HG03045 (cell line): ENCODE results near the gene STOM.
"Not testable (repeated sequence)": the region's sequence is repeated elsewhere in the genome, so short reads cannot be mapped to it uniquely, and the experiment has no call there.

Experiments used
- ATAC-seq: cut with Tn5 transposase; IDR thresholded peaks from one replicate; pipeline ENCODE4 v1.9.1; 2021; ENCODE audit warnings: mild to moderate bottlenecking, moderate library complexity; ENCODE audit not compliant: unreplicated experiment

STOM gene

DNA sequence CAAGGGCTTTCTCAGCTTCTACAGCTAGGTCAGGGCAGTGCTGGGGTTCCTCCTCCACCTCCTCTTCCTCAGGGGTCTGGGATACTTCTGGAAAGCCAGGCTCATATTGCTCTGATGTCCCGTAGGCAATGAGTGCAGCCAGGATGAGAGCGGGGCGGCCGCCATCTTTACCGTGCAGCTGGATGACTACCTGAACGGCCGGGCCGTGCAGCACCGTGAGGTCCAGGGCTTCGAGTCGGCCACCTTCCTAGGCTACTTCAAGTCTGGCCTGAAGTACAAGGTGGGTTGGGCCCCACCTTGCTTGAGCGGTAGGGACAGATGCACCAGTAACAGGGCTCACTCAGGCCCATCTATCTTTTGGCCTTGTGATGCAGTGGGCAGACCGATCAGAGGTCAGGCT is 67.3 kb downstream of the STOM start:
- no peak for ATAC-seq

DNA sequence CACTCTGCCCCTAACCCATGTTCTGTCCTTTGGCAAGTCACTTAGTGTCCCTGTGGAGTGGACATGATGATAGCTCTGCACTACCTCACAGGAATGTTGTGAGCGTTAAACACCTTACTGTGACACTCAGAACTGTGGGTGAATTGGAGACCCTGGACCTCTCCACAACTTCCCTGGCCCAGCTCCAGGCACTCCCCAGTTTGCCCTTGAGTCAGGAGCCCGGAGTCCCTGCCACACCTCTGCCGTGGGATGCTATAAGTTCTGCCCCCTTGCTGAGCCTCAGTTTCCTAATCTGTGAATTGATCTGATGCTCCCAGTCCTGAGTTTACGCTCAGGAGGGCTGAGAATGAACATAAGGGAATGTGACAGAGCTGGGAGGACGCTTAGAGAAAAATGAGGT is 67.7 kb downstream of the STOM start:
- no peak for ATAC-seq

DNA sequence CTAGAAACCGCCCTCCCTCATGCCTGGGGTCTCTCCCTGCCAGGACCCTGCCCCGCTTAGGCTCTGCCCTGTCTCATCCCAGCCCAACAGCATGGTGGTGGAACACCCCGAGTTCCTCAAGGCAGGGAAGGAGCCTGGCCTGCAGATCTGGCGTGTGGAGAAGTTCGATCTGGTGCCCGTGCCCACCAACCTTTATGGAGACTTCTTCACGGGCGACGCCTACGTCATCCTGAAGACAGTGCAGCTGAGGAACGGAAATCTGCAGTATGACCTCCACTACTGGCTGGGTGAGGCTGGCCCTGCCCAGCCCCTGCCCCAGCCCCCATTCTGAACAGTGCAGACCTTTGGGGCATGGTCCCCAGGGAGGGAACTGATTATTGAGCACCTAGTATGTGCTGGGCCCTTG is 68.2 kb downstream of the STOM start:
- no peak for ATAC-seq

DNA sequence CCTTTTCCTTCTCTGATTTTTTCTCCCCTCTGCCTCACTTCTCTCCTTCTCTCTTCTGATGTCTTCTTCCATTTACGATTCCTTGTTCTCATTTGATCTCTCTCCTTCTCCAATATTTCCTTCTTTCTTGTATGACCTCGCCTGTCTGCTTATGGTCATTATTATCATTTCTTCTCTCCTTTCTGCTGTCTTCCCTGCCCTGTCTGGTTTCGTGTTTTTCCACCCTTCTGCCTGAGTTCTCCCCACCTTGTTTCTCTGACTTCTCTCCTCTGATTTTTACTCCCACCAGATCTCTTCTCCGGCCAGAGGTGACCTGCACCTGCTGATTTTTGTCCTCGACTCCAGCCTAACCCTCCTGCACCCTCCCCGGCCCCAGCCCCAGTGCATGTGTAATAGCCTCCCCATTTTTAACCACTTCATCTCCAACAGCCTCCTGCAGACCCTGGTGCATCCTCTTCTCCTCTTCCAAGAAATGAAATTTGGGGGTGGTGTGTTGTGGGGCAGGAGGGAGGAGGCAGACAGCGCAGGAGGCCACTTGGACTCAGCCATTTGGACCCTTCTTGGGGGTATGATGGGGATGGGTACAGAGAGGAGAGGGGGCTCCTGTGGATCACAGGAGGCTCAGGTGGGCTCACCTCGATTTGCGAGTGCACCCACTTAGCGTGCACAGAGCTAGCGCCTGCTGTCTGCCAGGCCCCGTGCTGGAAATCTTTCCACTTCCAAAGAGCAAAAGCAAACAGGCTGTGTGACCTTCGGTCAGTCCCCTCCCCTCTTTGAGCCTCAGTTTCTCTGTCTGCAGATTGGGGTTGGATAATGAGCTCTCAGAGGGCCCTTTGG is 69.5 kb downstream of the STOM start:
- ATAC-seq: no peak

DNA sequence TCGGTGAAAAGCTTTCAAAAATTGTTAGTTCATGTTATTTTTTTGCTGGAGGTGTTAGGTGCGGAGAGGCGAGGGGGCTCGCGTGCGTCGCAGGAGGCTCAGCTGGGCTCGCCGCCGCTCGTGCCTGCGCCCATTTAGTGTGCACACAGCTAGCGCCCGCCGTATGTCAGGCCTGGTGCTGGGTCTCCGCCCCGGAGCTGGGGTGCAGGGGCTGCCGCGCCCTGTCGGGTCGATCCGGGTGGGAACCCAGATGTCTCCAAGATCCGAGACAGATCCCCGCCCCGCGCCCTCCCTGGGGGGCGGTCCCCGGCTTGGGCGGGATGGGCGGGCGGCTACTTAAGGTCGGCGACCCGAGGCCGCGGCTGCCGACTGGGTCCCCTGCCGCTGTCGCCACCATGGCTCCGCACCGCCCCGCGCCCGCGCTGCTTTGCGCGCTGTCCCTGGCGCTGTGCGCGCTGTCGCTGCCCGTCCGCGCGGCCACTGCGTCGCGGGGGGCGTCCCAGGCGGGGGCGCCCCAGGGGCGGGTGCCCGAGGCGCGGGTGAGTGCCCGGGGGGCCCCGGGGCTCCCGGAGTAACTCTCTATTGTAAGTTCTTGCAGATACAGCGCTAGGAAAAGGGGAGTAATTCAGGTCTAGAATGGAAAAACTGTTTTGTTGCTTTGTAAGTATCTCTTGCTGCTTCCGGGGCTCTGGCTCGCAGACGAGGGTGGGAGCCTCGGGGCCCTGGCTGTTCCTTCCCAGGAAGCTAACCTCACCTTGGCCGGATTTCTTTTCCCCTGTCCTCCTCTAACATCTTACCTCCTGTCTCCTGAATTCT is 70.4 kb downstream of the STOM start:
- no peak for ATAC-seq

DNA sequence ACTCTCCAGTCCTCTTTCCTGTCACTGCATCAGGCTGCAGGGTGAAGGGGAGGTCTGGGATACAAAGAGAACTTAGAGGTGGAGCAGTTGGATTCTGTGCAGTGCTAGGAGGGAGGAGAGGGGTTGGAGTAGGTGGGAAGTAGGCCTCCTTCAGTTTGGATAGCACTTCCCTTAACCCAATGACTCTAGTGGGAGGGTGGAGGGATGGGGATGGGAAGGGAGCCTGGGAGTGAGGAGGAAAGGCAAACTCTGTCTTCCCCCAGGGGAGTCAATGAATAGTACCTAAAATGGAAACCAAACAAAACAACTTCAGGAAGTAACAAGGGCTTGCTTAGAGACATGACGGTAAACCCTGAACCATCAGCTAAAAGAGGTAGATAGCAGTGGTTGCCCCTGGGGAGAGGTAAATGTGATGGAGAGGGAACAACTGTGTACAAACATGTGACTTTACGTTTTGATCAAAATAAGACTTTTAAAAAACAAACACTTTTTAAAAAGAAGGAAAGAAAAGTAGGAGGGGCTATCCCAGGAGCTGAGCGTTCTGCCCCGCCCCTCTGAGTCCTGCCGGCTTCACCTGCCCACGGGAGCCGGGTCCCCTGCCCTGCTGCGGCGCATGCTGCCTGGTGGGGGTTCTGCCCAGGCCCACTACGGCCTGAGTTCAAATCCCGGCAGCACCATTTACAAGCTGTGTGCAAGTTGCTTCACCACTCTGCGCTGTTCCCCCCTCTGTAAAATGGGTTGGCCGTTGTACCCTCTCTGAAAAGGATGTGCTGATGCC is 71.2 kb downstream of the STOM start:
- ATAC-seq: no peak

DNA sequence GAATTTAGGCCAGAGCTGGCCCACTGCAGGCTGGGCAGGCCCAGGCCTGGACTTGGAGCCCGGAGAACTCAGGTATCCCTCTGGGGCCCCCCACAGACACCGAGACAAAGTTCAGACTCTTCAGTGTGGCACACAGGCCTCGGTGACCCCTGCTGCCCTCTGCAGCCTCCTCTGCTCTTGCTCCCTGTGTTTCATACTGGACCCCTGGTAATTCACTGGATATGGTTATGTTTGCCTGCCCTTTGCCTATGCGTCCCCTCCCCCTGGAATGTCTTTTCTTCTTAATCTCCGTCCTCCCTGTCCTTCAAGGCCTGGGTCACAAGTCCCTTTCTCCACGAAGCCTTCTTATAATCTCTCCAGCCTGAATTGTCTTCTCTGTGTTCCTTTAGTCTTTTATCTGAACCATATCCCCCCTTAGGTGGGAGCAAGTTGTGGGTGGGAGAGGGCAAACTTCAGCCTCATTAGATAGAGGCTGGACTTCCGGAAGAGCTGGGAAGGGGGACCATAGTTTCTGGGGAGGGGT is 72.0 kb downstream of the STOM start:
- ATAC-seq: no peak

DNA sequence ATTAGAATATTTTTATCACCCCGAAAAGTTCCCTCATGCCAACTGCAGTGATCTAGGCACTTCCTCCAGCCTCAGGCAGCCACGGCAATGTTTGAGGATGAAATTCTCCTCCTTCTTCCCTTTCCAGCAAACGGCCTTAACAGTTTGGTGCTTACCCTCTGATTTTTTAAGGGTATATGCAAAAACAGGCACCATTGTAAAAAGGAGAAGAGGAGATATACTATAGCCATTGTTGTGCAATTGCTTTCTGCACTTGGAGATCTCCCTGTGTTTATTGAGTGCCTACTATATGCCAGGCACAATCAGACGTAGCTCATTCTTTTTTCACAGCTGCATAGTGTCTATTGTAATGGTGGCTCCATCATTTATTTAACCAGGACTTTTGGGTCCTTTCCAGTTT is 72.7 kb downstream of the STOM start:
- no peak for ATAC-seq

DNA sequence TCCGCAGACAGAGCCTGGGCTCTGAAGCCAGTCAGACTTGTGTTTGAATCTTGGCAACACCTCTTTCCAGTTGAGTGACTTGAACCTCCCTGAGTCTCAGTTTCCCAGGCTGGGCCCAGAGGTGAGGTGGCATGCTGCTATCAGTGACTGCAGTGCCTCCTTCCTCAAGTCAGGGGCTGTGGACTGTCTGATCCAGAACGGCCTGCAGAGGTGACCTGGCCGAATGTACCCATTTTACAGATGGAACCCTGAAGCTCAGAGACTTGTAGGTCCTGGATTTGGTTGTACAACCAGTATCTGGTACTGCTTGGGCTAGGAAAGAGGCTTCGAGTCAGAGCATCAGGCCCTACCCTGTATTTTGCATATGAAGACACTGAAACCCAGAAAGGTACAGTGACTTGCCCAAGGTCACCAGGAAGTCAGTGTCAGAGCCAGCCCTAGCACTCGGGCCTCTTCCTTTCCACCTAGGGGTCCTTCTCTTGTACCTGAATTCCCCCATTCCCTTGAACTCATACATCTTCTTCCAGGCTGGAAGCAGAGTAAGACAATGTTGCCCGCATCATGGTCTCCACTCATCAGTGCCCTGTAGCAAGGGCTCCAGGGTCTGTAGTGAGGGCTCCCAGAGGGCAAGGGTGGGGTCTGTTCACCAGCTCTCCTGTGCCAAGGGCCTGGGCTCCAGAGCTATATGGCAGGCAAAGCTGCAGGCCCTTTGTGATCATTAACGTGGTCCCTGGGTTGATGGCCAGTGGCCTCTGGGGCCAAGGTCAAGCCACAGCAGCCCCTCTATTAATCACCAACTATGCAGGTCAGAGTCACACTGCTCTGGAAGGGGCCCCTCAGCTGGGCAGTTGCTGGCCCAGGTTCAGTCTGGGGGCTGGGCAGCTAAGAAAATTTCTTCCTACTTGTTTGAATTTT is 73.6 kb downstream of the STOM start:
- ATAC-seq: no peak

DNA sequence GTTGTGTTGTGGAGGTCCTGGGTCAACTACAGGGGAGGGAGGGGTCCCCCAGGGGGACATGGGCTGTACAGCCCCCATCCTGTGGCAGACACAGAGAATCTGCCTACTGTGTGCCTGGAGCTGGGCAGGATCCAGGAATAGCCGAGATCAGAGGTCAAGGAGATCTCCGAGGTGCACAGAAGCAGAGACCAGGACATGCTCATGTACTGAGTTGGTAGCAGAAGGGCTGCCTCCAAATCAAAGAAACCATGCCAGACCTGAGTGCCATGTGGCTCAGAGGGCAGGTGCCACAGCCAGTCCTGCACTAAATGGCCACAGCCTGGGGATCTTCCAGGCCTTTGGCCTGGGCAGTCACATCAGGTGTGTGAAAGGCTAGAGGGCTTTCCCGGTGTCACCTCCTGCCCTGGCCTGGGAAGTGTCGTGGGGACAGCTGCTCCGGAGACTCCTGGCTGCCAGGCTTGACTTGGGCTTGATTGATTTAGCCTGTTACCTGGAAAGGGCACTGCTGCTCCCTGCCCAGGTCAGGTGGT is 74.3 kb downstream of the STOM start:
- ATAC-seq: no peak

DNA sequence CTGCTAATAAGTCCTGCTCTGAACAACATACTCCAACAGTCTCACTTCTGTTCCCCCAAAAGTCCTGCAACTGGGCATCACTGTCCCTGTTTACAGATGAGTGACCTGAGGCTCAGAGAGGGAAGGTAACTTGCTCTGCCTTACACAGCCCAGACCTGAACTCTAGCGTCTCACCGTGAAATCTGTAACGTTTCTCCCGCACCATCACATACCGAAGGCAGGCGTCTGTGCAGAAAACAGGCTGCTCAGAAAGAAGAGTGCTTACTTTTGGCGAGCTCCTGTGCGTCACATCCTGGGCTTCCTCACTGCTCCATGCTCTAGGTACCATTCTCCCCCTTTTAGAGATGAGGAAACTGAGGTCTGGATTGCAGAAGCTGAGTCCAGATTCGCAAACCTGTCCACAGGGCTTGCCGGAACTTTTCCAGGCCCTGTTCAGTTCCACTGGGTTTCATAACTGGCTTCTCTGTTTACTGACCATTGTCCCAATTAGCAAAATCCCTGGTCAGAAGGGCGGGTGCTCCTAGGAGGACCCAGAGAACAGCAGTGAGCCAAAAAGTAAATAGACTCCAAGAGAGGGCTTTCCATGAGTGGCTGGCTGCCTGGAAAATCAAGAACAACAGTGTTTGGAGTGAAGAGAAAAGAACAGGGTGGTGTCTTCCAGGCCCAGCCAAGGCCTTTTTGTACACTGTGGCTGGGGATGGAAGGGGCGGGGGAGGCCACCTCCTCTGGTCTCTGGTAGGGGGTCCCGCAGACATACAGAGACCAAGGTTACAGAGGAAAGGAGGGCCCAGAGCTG is 75.0 kb downstream of the STOM start:
- no peak for ATAC-seq

DNA sequence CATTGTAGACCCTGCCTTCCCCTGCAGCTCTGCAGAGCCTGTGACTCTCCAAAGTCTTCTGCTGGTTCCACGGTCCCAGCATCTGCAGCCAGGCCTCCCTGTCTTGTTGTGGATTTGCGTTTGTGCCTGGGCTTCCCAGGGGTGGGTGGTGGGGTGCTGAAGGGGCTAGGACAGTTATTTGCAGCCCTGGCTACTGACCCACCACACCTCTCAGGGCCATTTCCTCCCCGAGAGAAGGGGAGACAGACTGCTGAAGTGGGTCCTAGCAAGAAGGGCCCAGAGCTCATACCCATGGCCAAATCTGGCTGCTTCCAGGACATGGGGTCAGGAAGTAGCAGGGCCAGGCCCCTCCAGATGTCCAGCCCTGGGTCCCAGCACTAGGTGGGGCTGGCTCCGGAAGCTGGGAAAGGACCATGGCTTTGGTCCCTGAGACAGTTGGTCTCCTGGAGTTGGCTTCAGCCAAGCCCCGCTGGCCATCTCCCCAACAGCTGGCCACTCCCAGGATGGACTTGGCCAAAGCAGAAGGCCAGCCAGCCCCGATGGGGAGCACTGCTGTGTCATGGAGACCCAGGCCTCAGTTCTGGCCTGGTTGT is 75.8 kb downstream of the STOM start:
- no peak for ATAC-seq

DNA sequence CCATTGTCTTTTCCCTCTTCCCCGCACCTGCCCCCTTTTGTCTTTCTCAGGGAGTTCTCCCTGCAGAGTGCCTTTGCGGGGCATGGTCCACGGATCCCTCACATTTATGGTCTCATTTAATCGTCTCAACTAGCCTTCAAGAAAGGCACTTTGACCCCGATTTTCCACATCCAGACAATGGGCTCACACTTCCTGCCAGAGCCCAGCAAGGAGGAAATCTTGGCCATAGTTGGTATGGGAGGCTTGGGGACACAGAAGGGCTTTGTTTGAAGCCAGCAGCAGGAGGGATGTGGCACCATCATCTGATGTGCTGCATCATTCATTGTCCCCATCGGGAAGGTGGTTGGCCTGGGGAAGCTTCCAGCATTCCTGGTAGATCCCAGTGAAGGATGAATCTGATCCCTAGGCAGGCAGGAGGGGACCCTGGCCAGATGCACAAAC is 77.2 kb downstream of the STOM start:
- no peak for ATAC-seq

DNA sequence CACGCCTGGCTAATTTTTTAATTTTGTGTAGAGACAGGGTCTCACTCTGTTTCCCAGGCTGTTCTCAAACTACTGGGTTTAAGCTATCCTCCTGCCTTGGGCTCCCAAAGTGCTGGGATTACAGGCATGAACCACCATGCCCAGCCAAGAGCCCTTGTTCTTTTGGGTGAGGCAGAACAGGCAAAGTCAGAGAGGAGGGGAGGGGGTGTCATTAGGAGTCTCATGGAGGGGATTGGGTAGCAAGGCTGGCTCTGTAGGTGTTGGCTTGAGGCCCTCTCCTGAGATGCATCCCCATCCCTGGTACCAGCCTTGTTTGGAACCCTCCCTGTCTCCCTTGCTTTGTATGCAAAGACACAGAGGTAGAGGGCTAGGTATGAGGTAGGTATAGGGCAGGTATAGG is 78.0 kb downstream of the STOM start:
- ATAC-seq: no peak

DNA sequence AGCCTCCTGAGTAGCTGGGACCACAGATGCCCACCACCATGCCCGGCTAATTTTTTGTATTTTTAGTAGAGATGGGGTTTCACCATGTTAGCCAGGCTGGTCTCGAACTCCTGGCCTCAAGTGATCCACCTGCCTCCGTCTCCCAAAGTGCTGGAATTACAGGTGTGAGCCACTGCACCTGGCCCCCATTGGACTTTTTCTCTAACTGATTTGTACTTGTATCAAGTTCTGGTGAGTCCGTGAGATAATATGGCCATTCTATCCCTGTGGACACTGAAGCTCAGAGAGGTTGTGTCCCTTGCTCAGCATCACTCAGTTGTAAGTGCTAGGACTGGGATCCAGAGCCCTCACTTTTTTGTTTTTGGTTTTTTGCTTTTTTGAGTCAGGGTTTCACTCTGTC is 78.5 kb downstream of the STOM start:
- not testable (repeated sequence) for ATAC-seq

DNA sequence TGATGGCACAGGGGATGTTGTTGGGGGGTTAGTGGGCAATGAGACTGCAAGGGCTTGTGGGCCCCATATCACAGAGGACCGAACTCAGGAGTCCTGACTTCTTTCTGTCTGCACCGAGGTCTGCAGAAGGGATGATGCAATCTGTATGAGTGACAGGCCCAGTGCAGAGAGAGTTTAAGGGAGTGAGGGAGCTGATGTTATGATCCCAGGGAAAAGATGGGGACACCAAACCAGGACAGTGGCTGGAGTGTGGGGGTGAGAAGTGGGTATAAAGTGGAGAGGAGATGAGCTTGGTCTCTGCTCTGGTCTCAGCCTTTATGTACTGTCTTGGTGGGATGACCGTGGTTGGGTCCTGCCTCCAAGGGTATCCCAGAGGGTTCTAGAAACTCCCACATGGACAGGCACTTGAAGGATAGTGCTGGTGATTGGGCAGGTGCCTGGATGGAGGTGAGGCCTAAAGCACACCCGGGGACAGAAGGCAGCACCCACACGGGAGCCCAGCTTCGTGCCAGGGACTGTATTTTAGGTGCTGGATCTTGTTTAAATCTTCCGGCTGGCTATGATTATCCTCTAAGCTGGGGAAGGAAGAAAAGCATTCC is 80.2 kb downstream of the STOM start:
- ATAC-seq: no peak

DNA sequence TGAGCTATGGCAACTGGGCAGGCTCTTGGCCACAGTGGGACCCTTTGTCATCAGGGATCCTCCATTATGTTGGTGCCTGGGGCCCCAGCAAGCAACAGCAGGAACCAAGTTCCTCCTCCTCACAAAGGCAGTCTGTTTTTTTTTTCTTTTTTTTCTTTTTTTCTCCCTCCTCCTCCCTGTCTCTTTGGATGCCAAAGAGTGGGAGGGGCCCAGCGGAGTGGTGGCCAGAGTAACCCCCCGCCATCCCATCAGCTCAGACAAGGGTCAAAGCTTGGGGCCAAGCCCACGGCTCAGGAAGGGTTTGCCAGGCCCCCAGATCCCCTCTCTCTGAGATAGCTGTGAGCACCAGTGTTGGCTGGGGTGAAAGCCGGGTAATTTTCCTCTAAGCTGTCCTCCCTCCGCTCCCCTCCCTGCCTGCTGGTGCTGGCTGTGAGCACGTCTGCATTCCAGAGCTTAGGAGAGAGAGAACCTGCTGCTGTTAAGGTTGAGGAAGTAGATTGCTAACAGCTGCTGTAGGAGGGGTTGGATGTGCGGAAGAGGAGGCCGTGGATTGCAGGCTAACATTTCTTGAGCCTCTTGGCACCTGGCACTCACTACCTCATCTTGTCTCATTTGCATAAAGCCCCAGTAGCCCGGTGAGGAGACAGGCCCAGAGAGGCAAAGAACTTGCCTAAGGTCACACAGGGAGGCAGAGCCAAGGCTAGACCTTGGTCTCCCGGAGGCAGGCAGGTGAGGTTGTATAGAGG is 80.9 kb downstream of the STOM start:
- ATAC-seq: no peak
